ENCODE measurements around the gene STK32C. TPM values are rescaled to one million over a fixed set of nuclear protein-coding genes. Genes with fewer than 3 reads are reported as not detected.

Gene STK32C
- total and polyA plus RNA-seq, 10 of the 15 experiments (the other 5 are each of a cell fraction or from before 2014, with no cell fraction given) = 1.5 to 18.1 (median 6.4) TPM

GRCh38 chr10:132314336-132314735, 6.6 kb upstream of the STK32C start (continued):
- TF ChIP-seq, protein P1, sequence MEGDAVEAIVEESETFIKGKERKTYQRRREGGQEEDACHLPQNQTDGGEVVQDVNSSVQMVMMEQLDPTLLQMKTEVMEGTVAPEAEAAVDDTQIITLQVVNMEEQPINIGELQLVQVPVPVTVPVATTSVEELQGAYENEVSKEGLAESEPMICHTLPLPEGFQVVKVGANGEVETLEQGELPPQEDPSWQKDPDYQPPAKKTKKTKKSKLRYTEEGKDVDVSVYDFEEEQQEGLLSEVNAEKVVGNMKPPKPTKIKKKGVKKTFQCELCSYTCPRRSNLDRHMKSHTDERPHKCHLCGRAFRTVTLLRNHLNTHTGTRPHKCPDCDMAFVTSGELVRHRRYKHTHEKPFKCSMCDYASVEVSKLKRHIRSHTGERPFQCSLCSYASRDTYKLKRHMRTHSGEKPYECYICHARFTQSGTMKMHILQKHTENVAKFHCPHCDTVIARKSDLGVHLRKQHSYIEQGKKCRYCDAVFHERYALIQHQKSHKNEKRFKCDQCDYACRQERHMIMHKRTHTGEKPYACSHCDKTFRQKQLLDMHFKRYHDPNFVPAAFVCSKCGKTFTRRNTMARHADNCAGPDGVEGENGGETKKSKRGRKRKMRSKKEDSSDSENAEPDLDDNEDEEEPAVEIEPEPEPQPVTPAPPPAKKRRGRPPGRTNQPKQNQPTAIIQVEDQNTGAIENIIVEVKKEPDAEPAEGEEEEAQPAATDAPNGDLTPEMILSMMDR (IDR thresholded peaks at IDR 0.05 in 2 of 3, conservative IDR thresholded peaks at IDR 0.05 in 1 of 3; ENCODE audit: control insufficient read depth in 2 of 3, extremely low read depth in 1 of 3, insufficient read depth in 1 of 3, low read depth in 3 of 3, low read length in 3 of 3) = no peak
- TF ChIP-seq MEF2A (IDR thresholded peaks at IDR 0.05; ENCODE audit: insufficient read depth, low read depth, low read length) = no peak
- no peak for TF ChIP-seq CBX3 (IDR thresholded peaks at IDR 0.05; ENCODE audit: borderline replicate concordance, low read depth)
- no peak for TF ChIP-seq TCF7 (IDR thresholded peaks at IDR 0.05; ENCODE audit: borderline replicate concordance)
- TF ChIP-seq HDAC2 (IDR thresholded peaks at IDR 0.05) = no peak
- TF ChIP-seq, protein P2, sequence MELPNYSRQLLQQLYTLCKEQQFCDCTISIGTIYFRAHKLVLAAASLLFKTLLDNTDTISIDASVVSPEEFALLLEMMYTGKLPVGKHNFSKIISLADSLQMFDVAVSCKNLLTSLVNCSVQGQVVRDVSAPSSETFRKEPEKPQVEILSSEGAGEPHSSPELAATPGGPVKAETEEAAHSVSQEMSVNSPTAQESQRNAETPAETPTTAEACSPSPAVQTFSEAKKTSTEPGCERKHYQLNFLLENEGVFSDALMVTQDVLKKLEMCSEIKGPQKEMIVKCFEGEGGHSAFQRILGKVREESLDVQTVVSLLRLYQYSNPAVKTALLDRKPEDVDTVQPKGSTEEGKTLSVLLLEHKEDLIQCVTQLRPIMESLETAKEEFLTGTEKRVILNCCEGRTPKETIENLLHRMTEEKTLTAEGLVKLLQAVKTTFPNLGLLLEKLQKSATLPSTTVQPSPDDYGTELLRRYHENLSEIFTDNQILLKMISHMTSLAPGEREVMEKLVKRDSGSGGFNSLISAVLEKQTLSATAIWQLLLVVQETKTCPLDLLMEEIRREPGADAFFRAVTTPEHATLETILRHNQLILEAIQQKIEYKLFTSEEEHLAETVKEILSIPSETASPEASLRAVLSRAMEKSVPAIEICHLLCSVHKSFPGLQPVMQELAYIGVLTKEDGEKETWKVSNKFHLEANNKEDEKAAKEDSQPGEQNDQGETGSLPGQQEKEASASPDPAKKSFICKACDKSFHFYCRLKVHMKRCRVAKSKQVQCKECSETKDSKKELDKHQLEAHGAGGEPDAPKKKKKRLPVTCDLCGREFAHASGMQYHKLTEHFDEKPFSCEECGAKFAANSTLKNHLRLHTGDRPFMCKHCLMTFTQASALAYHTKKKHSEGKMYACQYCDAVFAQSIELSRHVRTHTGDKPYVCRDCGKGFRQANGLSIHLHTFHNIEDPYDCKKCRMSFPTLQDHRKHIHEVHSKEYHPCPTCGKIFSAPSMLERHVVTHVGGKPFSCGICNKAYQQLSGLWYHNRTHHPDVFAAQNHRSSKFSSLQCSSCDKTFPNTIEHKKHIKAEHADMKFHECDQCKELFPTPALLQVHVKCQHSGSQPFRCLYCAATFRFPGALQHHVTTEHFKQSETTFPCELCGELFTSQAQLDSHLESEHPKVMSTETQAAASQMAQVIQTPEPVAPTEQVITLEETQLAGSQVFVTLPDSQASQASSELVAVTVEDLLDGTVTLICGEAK (IDR thresholded peaks at IDR 0.05; ENCODE audit: borderline replicate concordance) = no peak
- no peak for TF ChIP-seq MYB (IDR thresholded peaks at IDR 0.05; ENCODE audit: borderline replicate concordance, low read depth, low read length)

All from GM12878 (cell line).